Mammary epithelial cell (primary cell): ENCODE data around the gene RNF213.

Source experiments
- CTCF ChIP-seq, 2 donors: IDR thresholded peaks in 1 of 2; conservative IDR thresholded peaks in 1 of 2; 2 replicates each; pipeline ENCODE4 v1.5.1; 2011 to 2012; ENCODE audit warnings: inconsistent platforms in 2 of 2, low read length in 2 of 2, mild to moderate bottlenecking in 2 of 2, control low read depth in 1 of 2, low read depth in 1 of 2; ENCODE audit not compliant: insufficient read depth in 1 of 2; ENCODE audit errors: extremely low read depth in 1 of 2
- EZH2 ChIP-seq: IDR thresholded peaks from 2 replicates; pipeline ENCODE4 v1.6.1; 2012; ENCODE audit warnings: low read length, inconsistent platforms, borderline replicate concordance

DNA sequence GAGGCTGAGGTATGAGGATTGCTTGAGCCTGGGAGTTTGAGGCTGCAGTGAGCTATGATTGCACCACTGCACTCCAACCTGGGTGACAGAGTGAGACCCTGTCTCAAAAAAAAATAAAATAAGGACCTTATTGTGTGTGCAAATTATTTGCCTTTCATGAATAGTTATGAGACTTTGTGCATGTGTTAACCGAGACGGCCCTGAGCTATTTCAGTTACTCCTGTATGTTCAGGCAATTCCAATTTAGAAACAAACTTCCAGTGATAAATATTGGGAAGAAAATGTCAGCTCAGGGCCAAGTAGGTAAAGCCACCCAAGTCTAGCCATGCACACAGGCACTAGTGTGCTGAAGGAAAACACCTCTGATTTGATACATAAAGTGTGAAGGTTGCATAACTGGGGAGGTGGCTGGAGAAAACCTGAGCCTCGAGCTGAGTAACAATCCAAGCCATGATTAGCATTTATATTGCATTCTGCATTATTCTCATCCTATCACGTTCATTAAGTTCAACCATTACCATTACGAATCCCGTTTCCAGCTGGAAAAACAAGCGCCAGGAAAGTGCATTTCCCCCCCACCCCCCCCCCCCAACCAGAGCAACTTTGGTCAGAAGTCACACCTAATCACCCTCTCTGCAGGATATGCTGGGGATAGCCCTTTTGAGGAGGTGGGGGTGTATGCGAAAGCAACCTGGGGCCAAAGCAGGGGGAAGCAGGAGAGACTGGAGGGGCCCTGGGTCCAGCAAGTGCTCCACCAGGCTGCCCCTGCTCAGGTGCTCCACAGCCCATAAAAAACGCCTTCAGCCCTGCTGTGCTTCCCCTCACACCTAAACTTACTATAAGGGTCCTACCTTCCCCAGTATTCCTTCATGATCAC is 135.7 kb downstream of the RNF213 start:
- TF ChIP-seq EZH2: no peak
- TF ChIP-seq CTCF (conservative IDR thresholded peaks at IDR 0.05 in 1 of 2, IDR thresholded peaks at IDR 0.05 in 1 of 2; ENCODE audit: extremely low read depth in 1 of 2, insufficient read depth in 1 of 2, low read depth in 1 of 2, low read length in 2 of 2): no peak
